Measurements from ENCODE around the gene ST6GALNAC3. TPM values are rescaled to one million over a fixed set of nuclear protein-coding genes. Genes with fewer than 3 reads are reported as not detected.
A peak's percentile ranks its signal among the peaks of the same experiment; 100 is the strongest.

Gene ST6GALNAC3
- total and polyA plus RNA-seq, 2 experiments from 2014 or later: 29.4 to 33.3 TPM

GRCh38 chr1:76274302-76274701 lies 199.8 kb downstream of the ST6GALNAC3 start:
- H3K4me2 ChIP-seq: no peak overlapping the region
- H3K36me3 ChIP-seq (replicated peaks; ENCODE audit: insufficient read depth, low read depth): no peaks in the 10 kb centered on the region
- no peaks in the 10 kb centered on the region for H3K9me2 ChIP-seq (replicated peaks; ENCODE audit: insufficient read depth)
- H3K27ac ChIP-seq: no peak overlapping the region
- 90% methylated on average over 1 of the region's 1 CpG for WGBS (ENCODE audit: low lambda C conversion rate, missing lambda C conversion rate)
- H3K4me1 ChIP-seq (ENCODE audit: insufficient read depth): no peaks in the 10 kb centered on the region
- H4K20me1 ChIP-seq (ENCODE audit: insufficient read depth, poor library complexity, severe bottlenecking): no peaks in the 10 kb centered on the region
- H3K9me3 ChIP-seq (ENCODE audit: low read depth): no peaks in the 10 kb centered on the region
- no peaks in the 10 kb centered on the region for H3K27me3 ChIP-seq
- no peaks in the 10 kb centered on the region for H3K79me2 ChIP-seq
- no peak overlapping the region for H3K4me3 ChIP-seq
- H2AFZ ChIP-seq: no peak overlapping the region
- TF ChIP-seq, protein P1, sequence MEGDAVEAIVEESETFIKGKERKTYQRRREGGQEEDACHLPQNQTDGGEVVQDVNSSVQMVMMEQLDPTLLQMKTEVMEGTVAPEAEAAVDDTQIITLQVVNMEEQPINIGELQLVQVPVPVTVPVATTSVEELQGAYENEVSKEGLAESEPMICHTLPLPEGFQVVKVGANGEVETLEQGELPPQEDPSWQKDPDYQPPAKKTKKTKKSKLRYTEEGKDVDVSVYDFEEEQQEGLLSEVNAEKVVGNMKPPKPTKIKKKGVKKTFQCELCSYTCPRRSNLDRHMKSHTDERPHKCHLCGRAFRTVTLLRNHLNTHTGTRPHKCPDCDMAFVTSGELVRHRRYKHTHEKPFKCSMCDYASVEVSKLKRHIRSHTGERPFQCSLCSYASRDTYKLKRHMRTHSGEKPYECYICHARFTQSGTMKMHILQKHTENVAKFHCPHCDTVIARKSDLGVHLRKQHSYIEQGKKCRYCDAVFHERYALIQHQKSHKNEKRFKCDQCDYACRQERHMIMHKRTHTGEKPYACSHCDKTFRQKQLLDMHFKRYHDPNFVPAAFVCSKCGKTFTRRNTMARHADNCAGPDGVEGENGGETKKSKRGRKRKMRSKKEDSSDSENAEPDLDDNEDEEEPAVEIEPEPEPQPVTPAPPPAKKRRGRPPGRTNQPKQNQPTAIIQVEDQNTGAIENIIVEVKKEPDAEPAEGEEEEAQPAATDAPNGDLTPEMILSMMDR (IDR thresholded peaks at IDR 0.05; ENCODE audit: poor library complexity): no peak
- TF ChIP-seq EZH2phosphoT487 (IDR thresholded peaks at IDR 0.05; ENCODE audit: low read depth, severe bottlenecking, unreplicated experiment): no peak
- TF ChIP-seq EZH2 (IDR thresholded peaks at IDR 0.05; ENCODE audit: borderline replicate concordance): no peak
- no peak for DNase-seq (ENCODE audit: low spot score)

DNA sequence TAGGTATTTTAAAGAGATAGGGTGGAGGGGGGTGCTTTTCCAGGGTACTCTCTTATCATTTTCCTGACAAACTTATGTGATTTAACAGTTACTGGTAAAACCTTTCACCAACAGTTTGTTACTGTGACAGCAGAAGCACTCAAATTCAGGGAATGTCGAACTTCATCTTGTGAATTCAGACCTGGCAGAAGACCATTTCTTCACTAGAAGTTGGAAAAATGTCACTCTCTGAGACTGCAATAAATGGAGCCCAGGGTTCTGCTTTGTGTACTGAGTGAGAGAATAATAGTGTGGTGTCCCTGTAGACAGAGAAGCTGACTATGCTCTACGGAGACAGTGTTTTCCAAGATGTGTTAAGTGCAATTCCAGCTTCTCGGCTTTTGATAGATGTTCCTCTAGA lies 200.2 kb downstream of the ST6GALNAC3 start:
- H3K27ac ChIP-seq: no peak overlapping the region
- H3K9me3 ChIP-seq (ENCODE audit: low read depth): no peaks in the 10 kb centered on the region
- H3K36me3 ChIP-seq (replicated peaks; ENCODE audit: insufficient read depth, low read depth): no peaks in the 10 kb centered on the region
- WGBS (ENCODE audit: low lambda C conversion rate, missing lambda C conversion rate): 56% methylated on average over 3 of the region's 3 CpGs
- DNase-seq (ENCODE audit: low spot score): no peak
- no peak overlapping the region for H3K4me3 ChIP-seq
- no peaks in the 10 kb centered on the region for H3K27me3 ChIP-seq
- TF ChIP-seq, protein P1 (IDR thresholded peaks at IDR 0.05; ENCODE audit: poor library complexity): no peak
- TF ChIP-seq EZH2phosphoT487 (IDR thresholded peaks at IDR 0.05; ENCODE audit: low read depth, severe bottlenecking, unreplicated experiment) (no peak), EZH2 (IDR thresholded peaks at IDR 0.05; ENCODE audit: borderline replicate concordance) (no peak)
- H3K4me1 ChIP-seq (ENCODE audit: insufficient read depth): no peaks in the 10 kb centered on the region
- no peaks in the 10 kb centered on the region for H3K9me2 ChIP-seq (replicated peaks; ENCODE audit: insufficient read depth)
- no peaks in the 10 kb centered on the region for H3K79me2 ChIP-seq
- H4K20me1 ChIP-seq (ENCODE audit: insufficient read depth, poor library complexity, severe bottlenecking): no peaks in the 10 kb centered on the region
- no peak overlapping the region for H2AFZ ChIP-seq
- H3K4me2 ChIP-seq: no peak overlapping the region

DNA sequence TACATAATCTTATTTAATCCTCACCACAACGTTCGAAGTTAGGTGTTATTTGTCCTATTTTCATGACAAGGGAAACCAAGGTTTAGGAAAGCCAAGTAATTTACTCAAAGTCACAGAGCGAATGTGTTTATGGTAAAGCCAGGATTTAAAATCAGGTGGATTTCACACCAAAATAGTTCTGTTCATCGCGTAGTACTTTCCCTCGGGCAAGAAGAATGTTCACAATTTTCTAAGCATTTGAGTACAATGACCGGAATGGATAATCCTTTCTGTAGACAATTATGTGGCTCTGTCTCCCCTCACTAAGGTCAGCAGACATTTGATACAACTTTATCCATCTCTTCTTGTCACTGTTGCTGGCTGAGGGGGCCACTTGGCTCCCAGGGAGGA lies 204.2 kb downstream of the ST6GALNAC3 start:
- no peak overlapping the region for H3K4me3 ChIP-seq
- no peaks in the 10 kb centered on the region for H3K36me3 ChIP-seq (replicated peaks; ENCODE audit: insufficient read depth, low read depth)
- peak overlapping the region; percentile 52 for H2AFZ ChIP-seq
- no peaks in the 10 kb centered on the region for H3K27me3 ChIP-seq
- TF ChIP-seq, protein P1 (IDR thresholded peaks at IDR 0.05; ENCODE audit: poor library complexity): no peak
- TF ChIP-seq EZH2 (IDR thresholded peaks at IDR 0.05; ENCODE audit: borderline replicate concordance) (no peak), EZH2phosphoT487 (IDR thresholded peaks at IDR 0.05; ENCODE audit: low read depth, severe bottlenecking, unreplicated experiment) (no peak)
- no peak for DNase-seq (ENCODE audit: low spot score)
- 73% methylated on average over 7 of the region's 7 CpGs for WGBS (ENCODE audit: low lambda C conversion rate, missing lambda C conversion rate)
- H3K27ac ChIP-seq: peak overlapping the region; percentile 72
- no peaks in the 10 kb centered on the region for H3K9me3 ChIP-seq (ENCODE audit: low read depth)
- H3K9me2 ChIP-seq (replicated peaks; ENCODE audit: insufficient read depth): no peaks in the 10 kb centered on the region
- no peaks in the 10 kb centered on the region for H4K20me1 ChIP-seq (ENCODE audit: insufficient read depth, poor library complexity, severe bottlenecking)
- no peaks in the 10 kb centered on the region for H3K79me2 ChIP-seq
- no peaks in the 10 kb centered on the region for H3K4me1 ChIP-seq (ENCODE audit: insufficient read depth)
- peak overlapping the region; percentile 70 for H3K4me2 ChIP-seq

All from hepatocyte (in vitro differentiated cells).